WTC11 (cell line): ENCODE results near the gene GOLGA8F.
"Not testable (repeated sequence)": the region's sequence is repeated elsewhere in the genome, so short reads cannot be mapped to it uniquely, and the experiment has no call there.

Source experiments
- ARID4B ChIP-seq: sonication (generic); formaldehyde crosslinking; IDR thresholded peaks from 2 replicates; pipeline ENCODE4 v1.8.0; 2023; ENCODE audit warnings: missing genetic modification reagents, mild to moderate bottlenecking, borderline replicate concordance
- CBFB ChIP-seq: sonication (generic); formaldehyde crosslinking; IDR thresholded peaks from 2 replicates; pipeline ENCODE4 v1.8.1; 2022; ENCODE audit warnings: mild to moderate bottlenecking, low read depth, missing genetic modification reagents
- CTCF ChIP-seq: fragments of 200-600 bp; IDR thresholded peaks from 2 replicates; pipeline ENCODE4 v1.8.0; 2022; ENCODE audit warnings: antibody characterized with exemption
- E2F4 ChIP-seq: sonication (generic); formaldehyde crosslinking; IDR thresholded peaks from 2 replicates; pipeline ENCODE4 v1.8.1; 2022; ENCODE audit warnings: low read depth, mild to moderate bottlenecking, moderate library complexity, missing genetic modification reagents, borderline replicate concordance
- NR3C1 ChIP-seq: sonication (generic); formaldehyde crosslinking; conservative IDR thresholded peaks from 2 replicates; pipeline ENCODE4 v1.8.1; 2023; ENCODE audit warnings: low read depth, mild to moderate bottlenecking, missing genetic modification reagents
- SMAD3 ChIP-seq: sonication (generic); formaldehyde crosslinking; IDR thresholded peaks from 2 replicates; pipeline ENCODE4 v1.8.0; 2022; ENCODE audit warnings: missing genetic modification reagents, mild to moderate bottlenecking, borderline replicate concordance
- SP1 ChIP-seq: sonication (generic); formaldehyde crosslinking; conservative IDR thresholded peaks from 2 replicates; pipeline ENCODE4 v1.8.1; 2022; ENCODE audit warnings: missing genetic modification reagents
- ZNF121 ChIP-seq: sonication (generic); formaldehyde crosslinking; IDR thresholded peaks from 2 replicates; pipeline ENCODE4 v1.8.0; 2023; ENCODE audit warnings: missing genetic modification reagents
- ZNF512 ChIP-seq: sonication (generic); formaldehyde crosslinking; IDR thresholded peaks from 2 replicates; pipeline ENCODE4 v1.8.1; 2022; ENCODE audit warnings: missing genetic modification reagents, borderline replicate concordance

- not testable (repeated sequence) for TF ChIP-seq ZNF121; SMAD3; CBFB (CRISPR knock-in tag); NR3C1; E2F4 (CRISPR knock-in tag); CTCF; SP1 (CRISPR knock-in tag); ARID4B (CRISPR knock-in tag); ZNF512 (CRISPR knock-in tag)
Measured at GRCh38 chr15:28378364-28378763, at the start of gene GOLGA8F.
